Uterus (tissue), 4 donors: ENCODE measurements around the gene ZNF813. TPM values are rescaled to one million over a fixed set of nuclear protein-coding genes. Genes with fewer than 3 reads are reported as not detected.
A peak's percentile ranks its signal among the peaks of the same experiment; 100 is the strongest.

ENCODE experiments used
- DNase-seq, 2 donors: peaks; one replicate each; pipeline ENCODE4 v3.0.0-alpha.2; 2019 to 2020
- H3K27ac ChIP-seq, 2 donors: fragments of 200-600 bp; sonication (generic); 1 replicate in 1 of 2; 2 replicates in 1 of 2; pipeline ENCODE4 v1.5.1; 2016 to 2018
- H3K27me3 ChIP-seq, 2 donors: fragments of 200-600 bp; sonication (generic); one replicate each; pipeline ENCODE4 v1.5.1; 2018 to 2019; ENCODE audit warnings: control low read depth in 1 of 2
- H3K36me3 ChIP-seq, 2 donors: fragments of 200-600 bp; sonication (generic); one replicate each; pipeline ENCODE4 v1.5.1; 2019; ENCODE audit warnings: control low read depth in 1 of 2
- H3K4me1 ChIP-seq, 2 donors: fragments of 200-600 bp; sonication (generic); one replicate each; pipeline ENCODE4 v1.5.1; 2018 to 2019; ENCODE audit warnings: control low read depth in 1 of 2
- H3K4me3 ChIP-seq, 2 donors: fragments of 200-600 bp; sonication (generic); 1 replicate in 1 of 2; 2 replicates in 1 of 2; pipeline ENCODE4 v1.5.1; 2018 to 2019; ENCODE audit warnings: mild to moderate bottlenecking in 1 of 2
- H3K9me3 ChIP-seq, 2 donors: fragments of 200-600 bp; sonication (generic); one replicate each; pipeline ENCODE4 v1.5.1; 2019; ENCODE audit warnings: control low read depth in 1 of 2
- POLR2A ChIP-seq, 2 donors: fragments of 450-650 bp; IDR thresholded peaks; one replicate each; pipeline ENCODE4 v1.6.1; 2016; ENCODE audit warnings: antibody characterized with exemption in 2 of 2, mild to moderate bottlenecking in 1 of 2, moderate library complexity in 1 of 2
- intact Hi-C: fragments of 100-400 bp; cut with DNase I; formaldehyde crosslinking; loops from one replicate; pipeline ENCODE4 v1.15.1; 2023; ENCODE audit warnings: low total_unique reads
- total RNA-seq, 4 donors: library from RNA; depleted of rRNA in 3 of 4; stranded (reverse); fragments of >200 nt in 3 of 4; gene quantifications; one replicate each; pipeline versions ENCODE4 v1.1.0 to v1.2.4, GENCODE V29; 2014 to 2023
- TF ChIP-seq, protein P1 (sequence below), 4 experiments: fragments of 200-600 bp in 2 of 4; fragments of 450-650 bp in 2 of 4; sonication (generic) in 2 of 4; IDR thresholded peaks; one replicate each; pipeline ENCODE4 v1.5.1; 2016 to 2019; ENCODE audit warnings: antibody characterized with exemption in 4 of 4, mild to moderate bottlenecking in 2 of 4, moderate library complexity in 1 of 4
- donor health status: DM: yes; HTN: yes; CAD: no.

ZNF813 gene
- total RNA-seq, 4 donors from 2014 or later, result 1.8 to 10.8 (median 6.7) TPM

DNA sequence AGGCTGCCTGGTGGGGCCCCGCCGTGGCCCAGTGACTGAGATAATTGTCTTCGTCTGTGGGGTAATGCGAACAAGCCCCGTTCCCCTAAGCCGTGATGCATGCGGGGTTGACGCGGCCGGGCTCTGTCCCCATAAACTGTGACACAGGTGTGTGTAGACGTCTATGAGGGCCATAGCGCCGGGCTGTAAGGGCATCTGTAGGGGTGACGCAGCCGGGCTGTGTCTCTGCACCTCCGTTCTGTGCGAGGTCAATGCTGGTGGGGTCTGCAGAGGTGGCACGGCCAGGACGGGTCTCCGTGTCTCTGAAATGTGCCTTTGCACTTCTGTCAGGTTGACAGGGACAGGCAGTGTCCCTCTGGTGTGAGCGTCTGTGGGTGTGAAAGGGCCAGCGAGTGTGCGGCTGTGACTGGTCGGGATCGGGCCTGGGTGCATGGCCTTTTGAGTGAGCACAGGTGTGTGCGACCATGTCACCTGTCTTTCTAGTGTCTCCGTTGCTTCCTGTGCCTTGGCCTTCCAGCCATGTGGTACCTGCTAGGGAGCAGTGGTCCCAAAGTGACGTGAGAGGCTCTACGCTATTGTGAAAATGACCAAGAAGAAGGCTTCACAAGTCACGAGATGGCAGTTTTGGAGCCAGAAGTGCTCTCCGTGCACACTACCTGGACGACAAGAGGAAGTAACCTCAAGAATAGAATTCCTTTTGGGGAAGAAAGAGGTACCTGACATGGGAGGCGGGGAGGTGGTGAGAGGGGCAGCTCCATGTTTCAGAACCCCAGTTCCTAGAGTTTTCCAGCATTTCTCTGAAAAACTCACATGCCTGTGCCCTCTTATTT lies 54.1 kb downstream of the ZNF813 start:
- intact Hi-C loops, result no loop called here

DNA sequence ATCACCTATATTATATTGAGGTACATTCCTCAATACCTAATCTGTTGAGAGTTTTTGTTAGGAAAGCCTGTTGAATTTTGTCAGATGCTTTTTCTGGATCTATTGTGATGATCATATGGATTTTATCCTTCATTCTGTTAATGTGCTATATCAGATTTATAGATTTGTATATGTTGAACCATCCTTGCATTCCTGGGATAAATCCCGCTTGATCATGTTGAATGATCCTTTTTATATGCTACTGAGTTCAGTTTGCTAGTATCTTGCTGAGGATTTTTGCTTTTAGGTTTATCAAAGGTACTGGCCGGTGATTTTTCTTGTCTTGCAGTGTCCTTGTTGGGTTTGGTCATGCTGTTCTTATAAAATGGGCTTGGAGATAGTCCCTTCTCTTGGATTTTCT lies 58.4 kb downstream of the ZNF813 start:
- Histone ChIP-seq H3K4me1 (peaks cover 0 to 5% of the 10 kb centered on the region in 2 donors), H3K27ac (no peak overlapping the region), H3K27me3 (no peaks in the 10 kb centered on the region), H3K36me3 (no peaks in the 10 kb centered on the region), H3K4me3 (no peak overlapping the region), H3K9me3 (no peaks in the 10 kb centered on the region)
- no peak for DNase-seq
- intact Hi-C loops, result no loop called here
- TF ChIP-seq POLR2A (IDR thresholded peaks at IDR 0.05), result no peak
- TF ChIP-seq, protein P1, sequence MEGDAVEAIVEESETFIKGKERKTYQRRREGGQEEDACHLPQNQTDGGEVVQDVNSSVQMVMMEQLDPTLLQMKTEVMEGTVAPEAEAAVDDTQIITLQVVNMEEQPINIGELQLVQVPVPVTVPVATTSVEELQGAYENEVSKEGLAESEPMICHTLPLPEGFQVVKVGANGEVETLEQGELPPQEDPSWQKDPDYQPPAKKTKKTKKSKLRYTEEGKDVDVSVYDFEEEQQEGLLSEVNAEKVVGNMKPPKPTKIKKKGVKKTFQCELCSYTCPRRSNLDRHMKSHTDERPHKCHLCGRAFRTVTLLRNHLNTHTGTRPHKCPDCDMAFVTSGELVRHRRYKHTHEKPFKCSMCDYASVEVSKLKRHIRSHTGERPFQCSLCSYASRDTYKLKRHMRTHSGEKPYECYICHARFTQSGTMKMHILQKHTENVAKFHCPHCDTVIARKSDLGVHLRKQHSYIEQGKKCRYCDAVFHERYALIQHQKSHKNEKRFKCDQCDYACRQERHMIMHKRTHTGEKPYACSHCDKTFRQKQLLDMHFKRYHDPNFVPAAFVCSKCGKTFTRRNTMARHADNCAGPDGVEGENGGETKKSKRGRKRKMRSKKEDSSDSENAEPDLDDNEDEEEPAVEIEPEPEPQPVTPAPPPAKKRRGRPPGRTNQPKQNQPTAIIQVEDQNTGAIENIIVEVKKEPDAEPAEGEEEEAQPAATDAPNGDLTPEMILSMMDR (IDR thresholded peaks at IDR 0.05), result no peak

More for the DNA sequence above, 54.1 kb downstream of the ZNF813 start:
- no peak for DNase-seq
- Histone ChIP-seq H3K4me3 (peak overlapping the region; percentile 37 to 53), H3K9me3 (no peaks in the 10 kb centered on the region), H3K27ac (peak overlapping the region in 1 of 2 donors; percentile 89), H3K27me3 (no peaks in the 10 kb centered on the region), H3K4me1 (peaks cover 0 to 5% of the 10 kb centered on the region in 2 donors), H3K36me3 (no peaks in the 10 kb centered on the region)
- TF ChIP-seq, protein P1 (IDR thresholded peaks at IDR 0.05), result no peak
- no peak for TF ChIP-seq POLR2A (IDR thresholded peaks at IDR 0.05)

DNA sequence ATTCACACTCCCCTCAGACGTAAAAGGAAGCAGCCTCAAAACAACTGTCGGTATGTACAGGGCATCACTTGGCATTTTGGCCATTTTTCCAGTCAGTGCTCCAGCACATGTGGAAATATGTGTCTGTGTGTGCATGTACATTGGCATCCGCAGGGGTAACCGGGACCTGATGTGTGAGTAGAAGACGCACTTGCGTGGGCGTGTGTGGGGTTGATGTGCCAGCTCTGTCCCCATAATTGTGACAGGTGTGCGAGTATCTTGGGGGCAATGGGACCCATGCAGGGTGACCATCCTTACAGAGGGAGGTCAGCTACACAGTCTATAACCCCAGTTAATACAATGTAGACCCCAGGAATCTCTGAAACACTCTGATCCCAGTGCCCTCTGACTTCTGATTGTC lies 63.1 kb downstream of the ZNF813 start:
- no peaks in the 10 kb centered on the region for H3K9me3 ChIP-seq
- H3K27me3 ChIP-seq, result no peaks in the 10 kb centered on the region
- no peak overlapping the region for H3K27ac ChIP-seq
- no peaks in the 10 kb centered on the region for H3K4me1 ChIP-seq
- H3K4me3 ChIP-seq, result no peak overlapping the region
- no peaks in the 10 kb centered on the region for H3K36me3 ChIP-seq
- DNase-seq, result no peak
- TF ChIP-seq POLR2A (IDR thresholded peaks at IDR 0.05), result no peak
- TF ChIP-seq, protein P1 (IDR thresholded peaks at IDR 0.05), result no peak
- intact Hi-C loops, result no loop called here

DNA sequence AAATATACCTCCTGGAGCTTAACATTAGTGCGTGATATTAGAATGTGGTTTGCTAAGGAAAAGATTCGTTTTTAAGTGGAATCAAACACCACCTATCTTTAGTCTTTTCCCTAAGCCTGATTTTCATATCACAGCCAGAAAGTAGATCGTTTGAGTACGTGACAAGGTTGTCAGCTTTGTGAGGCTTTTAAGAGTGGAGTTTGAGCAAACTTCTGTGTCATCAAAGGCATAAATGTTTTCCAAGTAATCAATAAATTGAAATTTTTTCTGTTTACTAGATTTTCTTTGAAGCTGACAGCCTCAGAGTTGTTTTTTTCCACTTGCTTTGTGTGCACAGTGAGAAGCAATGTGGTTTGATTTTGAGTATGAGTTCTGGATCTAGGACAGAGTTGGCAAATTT lies 63.9 kb downstream of the ZNF813 start:
- no peaks in the 10 kb centered on the region for H3K4me1 ChIP-seq
- H3K36me3 ChIP-seq, result no peaks in the 10 kb centered on the region
- H3K27me3 ChIP-seq, result no peaks in the 10 kb centered on the region
- intact Hi-C loops, result no loop called here
- H3K4me3 ChIP-seq, result no peak overlapping the region
- H3K27ac ChIP-seq, result no peak overlapping the region
- no peak for DNase-seq
- TF ChIP-seq, protein P1 (IDR thresholded peaks at IDR 0.05), result no peak
- TF ChIP-seq POLR2A (IDR thresholded peaks at IDR 0.05), result no peak
- H3K9me3 ChIP-seq, result no peaks in the 10 kb centered on the region

DNA sequence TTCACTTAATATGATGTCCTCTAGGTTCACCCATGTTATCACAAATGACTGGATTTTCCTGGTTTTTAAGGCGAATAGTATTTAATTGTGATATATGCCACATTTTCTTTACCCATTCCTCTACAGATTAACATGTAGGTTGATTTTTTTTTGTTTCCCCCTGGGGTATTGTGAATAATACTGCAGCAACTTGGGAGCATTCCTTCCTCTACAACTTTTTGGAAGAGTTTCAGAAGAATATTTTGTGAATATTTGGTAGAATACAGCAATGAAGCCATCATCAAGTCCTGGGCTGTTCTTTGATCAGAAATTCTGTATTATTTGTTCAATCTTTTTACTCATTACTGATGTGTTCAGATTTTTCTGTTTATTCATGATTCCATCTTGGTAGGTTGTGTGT lies 64.8 kb downstream of the ZNF813 start:
- no peak for TF ChIP-seq POLR2A (IDR thresholded peaks at IDR 0.05)
- TF ChIP-seq, protein P1 (IDR thresholded peaks at IDR 0.05), result no peak
- H3K4me3 ChIP-seq, result no peak overlapping the region
- H3K27ac ChIP-seq, result no peak overlapping the region
- H3K4me1 ChIP-seq, result no peaks in the 10 kb centered on the region
- DNase-seq, result no peak
- H3K27me3 ChIP-seq, result no peaks in the 10 kb centered on the region
- no peaks in the 10 kb centered on the region for H3K9me3 ChIP-seq
- H3K36me3 ChIP-seq, result no peaks in the 10 kb centered on the region
- intact Hi-C loops, result no loop called here
